Heart left ventricle (tissue), 13 donors: ENCODE measurements around the gene SBNO1.

Experiments
- CTCF ChIP-seq, 12 donors: fragments of 200-600 bp; sonication (generic) in 4 of 12; IDR thresholded peaks; one replicate each; pipeline versions ENCODE4 v1.5.0 to v1.8.0; 2018 to 2022; ENCODE audit warnings: antibody characterized with exemption in 12 of 12, mild to moderate bottlenecking in 5 of 12
- POLR2A ChIP-seq, 2 donors: fragments of 450-650 bp; IDR thresholded peaks; one replicate each; pipeline ENCODE4 v1.6.1; 2017; ENCODE audit warnings: antibody characterized with exemption in 2 of 2, mild to moderate bottlenecking in 2 of 2, moderate library complexity in 2 of 2
- donor health status: ischemic (EF 13 %, LVEDD 7.1; RV severe dilation, severe dysfunction).
- donor health status: DM: no; HTN: yes; CAD: no.
- donor health status: DM: no; HTN: no; CAD: no.
- donor health status: ischemic (EF 25% LVEDD 6.9; RV normal size, moderate dysfunction).
- donor health status: ischemic (EF 25% LVEDD 5.7; RV mildly dilated, moderate dysfunction).
- donor health status: ischemic (EF 35%, LVEDD 5.7; RV mildly dilated, moderate dysfunction).
- donor health status: nonischemic (EF 11% LVEDD 7.7; RV severe dilation, severe dysfunction).
- donor health status: DM: yes; HTN: yes; CAD: no.
- donor health status: PGD.
- donor health status: ischemic (EF 29% LVEDD 5.4; RV normal size, mild dysfunction).
- donor health status: nonischemic (EF 23%, LVEDD 6.1; RV moderate dilation, normal function).

GRCh38 chr12:123283461-123283860 lies 81.2 kb downstream of the SBNO1 start:
- TF ChIP-seq POLR2A (IDR thresholded peaks at IDR 0.05) (no peak), CTCF (IDR thresholded peaks at IDR 0.05) (no peak)
